ENCODE measurements around the gene GTPBP1.

Gene GTPBP1

GRCh38 chr22:38705235-38706100, at the start of gene GTPBP1:
Gene GTPBP1 (plus strand): TSS chr22:38705944. CDS start chr22:38705956, 12 bp downstream.
- peak; percentile 100 for DNase-seq

- DNase-seq, result peak; percentile 85
Observed at GRCh38 chr22:38656256-38657044, 49.3 kb upstream of the GTPBP1 start, which contains the start of the genes CBY1 and FAM227A. Gene CBY1 (plus strand): TSS chr22:38656638. CDS start chr22:38668055, 11,417 bp downstream. Gene FAM227A (minus strand): TSS chr22:38656392. CDS start chr22:38650168, 6,224 bp downstream.

- DNase-seq, result peak; percentile 15
Observed at GRCh38 chr22:38657045-38657909, 48.5 kb upstream of the GTPBP1 start.

- no peak for DNase-seq
Observed at GRCh38 chr22:38674888-38675287, 30.9 kb upstream of the GTPBP1 start.

- no peak for DNase-seq
Observed at GRCh38 chr22:38675833-38676232, 29.9 kb upstream of the GTPBP1 start.

- DNase-seq, result peak; percentile 87
Observed at GRCh38 chr22:38681582-38682335, 24.0 kb upstream of the GTPBP1 start, which contains the start of gene TOMM22. Gene TOMM22 (plus strand): TSS chr22:38681957. CDS start chr22:38681979, 22 bp downstream.

- DNase-seq, result no peak
Observed at GRCh38 chr22:38684895-38685294, 20.8 kb upstream of the GTPBP1 start.

- no peak for DNase-seq
Observed at GRCh38 chr22:38685761-38686160, 20.0 kb upstream of the GTPBP1 start.

- DNase-seq, result no peak
Observed at GRCh38 chr22:38689651-38690050, 16.1 kb upstream of the GTPBP1 start.

- DNase-seq, result no peak
Observed at GRCh38 chr22:38694049-38694448, 11.7 kb upstream of the GTPBP1 start.

- no peak for DNase-seq
Observed at GRCh38 chr22:38694940-38695339, 10.8 kb upstream of the GTPBP1 start.

GRCh38 chr22:38696606-38697424, 8.9 kb upstream of the GTPBP1 start:
- DNase-seq, result peak; percentile 42

GRCh38 chr22:38697425-38698089, 8.2 kb upstream of the GTPBP1 start:
- no peak for DNase-seq

GRCh38 chr22:38698407-38699094, 7.2 kb upstream of the GTPBP1 start:
- DNase-seq, result no peak

- no peak for DNase-seq
Observed at GRCh38 chr22:38699143-38699542, 6.6 kb upstream of the GTPBP1 start.

- no peak for DNase-seq
Observed at GRCh38 chr22:38699784-38700183, 6.0 kb upstream of the GTPBP1 start.

- DNase-seq, result no peak
Observed at GRCh38 chr22:38700270-38700788, 5.4 kb upstream of the GTPBP1 start.

GRCh38 chr22:38700789-38701628, 4.7 kb upstream of the GTPBP1 start, which contains the start of gene JOSD1:
Gene JOSD1 (minus strand): TSS chr22:38700943. CDS start chr22:38699987, 956 bp downstream.
- peak; percentile 95 for DNase-seq
